ENCODE results near the gene PALM3.

- TF ChIP-seq CTCF (IDR thresholded peaks at IDR 0.05; ENCODE audit: low read length), result no peak
- no peak for TF ChIP-seq EZH2 (IDR thresholded peaks at IDR 0.05; ENCODE audit: borderline replicate concordance, low read length)
These were observed 31.4 kb upstream of the PALM3 start for GRCh38 chr19:14093117-14093823.

Measured in OCI-LY1 (cell line).